ENCODE data around the gene SPOCK2. TPM values are rescaled to one million over a fixed set of nuclear protein-coding genes. Genes with fewer than 3 reads are reported as not detected.

The SPOCK2 gene
- total RNA-seq, 1 experiment from 2014 or later = 1.8 TPM

DNA sequence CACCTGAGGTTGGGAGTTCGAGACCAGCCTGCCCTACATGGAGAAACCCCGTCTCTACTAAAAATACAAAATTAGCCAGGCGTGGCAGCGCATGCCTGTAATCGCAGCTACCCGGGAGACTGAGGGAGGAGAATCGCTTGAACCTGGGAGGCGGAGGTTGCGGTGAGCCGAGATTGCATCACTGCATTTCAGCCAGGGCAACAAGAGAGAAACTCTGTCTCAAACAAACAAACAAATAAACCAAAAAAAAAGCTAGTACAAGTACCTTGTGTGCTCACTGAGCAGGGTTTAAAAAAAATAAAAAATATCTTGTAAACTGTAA is 11.2 kb upstream of the SPOCK2 start:
- H4K20me1 ChIP-seq (ENCODE audit: control insufficient read depth, insufficient read depth, insufficient read length) = no peaks in the 10 kb centered on the region

More for the DNA sequence above, 11.2 kb upstream of the SPOCK2 start:
- H3K56ac ChIP-seq (ENCODE audit: insufficient read length, low read depth, low read length) = no peak overlapping the region
- H3K4me1 Mint-ChIP-seq = peaks cover 0 to 5% of the 10 kb centered on the region in 2 experiments; a peak in 1 of 4 replicates
- no peak overlapping the region for H2AFZ ChIP-seq (ENCODE audit: low read length)
- H4K5ac ChIP-seq (ENCODE audit: insufficient read length, low read depth, low read length) = no peak overlapping the region
- no peak overlapping the region for H3K27ac ChIP-seq (ENCODE audit: insufficient read length, low read depth, low read length)
- H3K18ac ChIP-seq (ENCODE audit: insufficient read length, low read depth, low read length) = no peak overlapping the region
- H2BK5ac ChIP-seq (ENCODE audit: insufficient read length, low read length) = no peak overlapping the region
- H3K79me1 ChIP-seq (ENCODE audit: insufficient read depth, low read depth, low read length, poor library complexity, severe bottlenecking) = no peaks in the 10 kb centered on the region
- H3T11ph ChIP-seq (ENCODE audit: low read length) = no peak overlapping the region
- H3K4ac ChIP-seq (ENCODE audit: low read depth, low read length) = no peak overlapping the region
- no CpG with 5 or more reads among the region's 10 CpGs for WGBS (ENCODE audit: extremely low coverage, insufficient read length, low lambda C conversion rate)
- no peak overlapping the region for H3K27ac Mint-ChIP-seq
- no peak overlapping the region for H2BK120ac ChIP-seq (ENCODE audit: low read depth, low read length, poor library complexity, severe bottlenecking)
- no peak overlapping the region for H2AK5ac ChIP-seq (ENCODE audit: insufficient read length, low read length)
- H3K9me3 ChIP-seq (ENCODE audit: control insufficient read depth, low read depth, low read length) = no peaks in the 10 kb centered on the region
- H3K14ac ChIP-seq (ENCODE audit: insufficient read depth, low read length) = no peak overlapping the region
- H3K4me2 ChIP-seq (ENCODE audit: insufficient read depth, insufficient read length, low read length) = no peak overlapping the region
- TF ChIP-seq, protein P1, sequence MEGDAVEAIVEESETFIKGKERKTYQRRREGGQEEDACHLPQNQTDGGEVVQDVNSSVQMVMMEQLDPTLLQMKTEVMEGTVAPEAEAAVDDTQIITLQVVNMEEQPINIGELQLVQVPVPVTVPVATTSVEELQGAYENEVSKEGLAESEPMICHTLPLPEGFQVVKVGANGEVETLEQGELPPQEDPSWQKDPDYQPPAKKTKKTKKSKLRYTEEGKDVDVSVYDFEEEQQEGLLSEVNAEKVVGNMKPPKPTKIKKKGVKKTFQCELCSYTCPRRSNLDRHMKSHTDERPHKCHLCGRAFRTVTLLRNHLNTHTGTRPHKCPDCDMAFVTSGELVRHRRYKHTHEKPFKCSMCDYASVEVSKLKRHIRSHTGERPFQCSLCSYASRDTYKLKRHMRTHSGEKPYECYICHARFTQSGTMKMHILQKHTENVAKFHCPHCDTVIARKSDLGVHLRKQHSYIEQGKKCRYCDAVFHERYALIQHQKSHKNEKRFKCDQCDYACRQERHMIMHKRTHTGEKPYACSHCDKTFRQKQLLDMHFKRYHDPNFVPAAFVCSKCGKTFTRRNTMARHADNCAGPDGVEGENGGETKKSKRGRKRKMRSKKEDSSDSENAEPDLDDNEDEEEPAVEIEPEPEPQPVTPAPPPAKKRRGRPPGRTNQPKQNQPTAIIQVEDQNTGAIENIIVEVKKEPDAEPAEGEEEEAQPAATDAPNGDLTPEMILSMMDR (conservative IDR thresholded peaks at IDR 0.05) = no peak
- no peak overlapping the region for H4K91ac ChIP-seq (ENCODE audit: insufficient read length, low read depth, low read length)
- no peak overlapping the region for H3K4me3 Mint-ChIP-seq
- H3K23me2 ChIP-seq (ENCODE audit: insufficient read length, low read depth, low read length, poor library complexity, severe bottlenecking) = no peaks in the 10 kb centered on the region
- no peak overlapping the region for H3K23ac ChIP-seq (ENCODE audit: insufficient read length, low read depth, low read length)
- H2BK12ac ChIP-seq (ENCODE audit: insufficient read length, low read depth, low read length) = no peak overlapping the region
- H3K9me3 Mint-ChIP-seq = no peaks in the 10 kb centered on the region
- no peaks in the 10 kb centered on the region for H3K27me3 ChIP-seq (ENCODE audit: insufficient read depth, low read length)
- DNase-seq = no peak
- H3K36me3 Mint-ChIP-seq (ENCODE audit: insufficient read depth in 1 of 3, low read depth in 3 of 3) = peaks cover 0 to 25% (median 16%) of the 10 kb centered on the region in 3 experiments; a peak in 5 of 7 replicates
- no peak overlapping the region for H2BK20ac ChIP-seq (ENCODE audit: low read depth, low read length, poor library complexity, severe bottlenecking)
- H4K8ac ChIP-seq (replicated peaks; ENCODE audit: insufficient read length, low read depth, low read length) = no peak overlapping the region
- H2BK15ac ChIP-seq (ENCODE audit: low read depth, low read length) = no peak overlapping the region
- H3K79me2 ChIP-seq (ENCODE audit: insufficient read depth, low read length) = no peaks in the 10 kb centered on the region
- no peaks in the 10 kb centered on the region for H3K27me3 Mint-ChIP-seq (ENCODE audit: low read depth)
- H3K9ac ChIP-seq (ENCODE audit: extremely low read depth, insufficient read length, low read length) = no peak overlapping the region
- H3K4me1 ChIP-seq (ENCODE audit: insufficient read depth, low read length) = no peaks in the 10 kb centered on the region
